Loucy (cell line): ENCODE data around the gene PIGQ.

Experiments
- H2AFZ ChIP-seq: fragments of 200-600 bp; sonication (generic); 2 replicates; pipeline ENCODE4 v1.6.0; 2016; ENCODE audit warnings: antibody characterized with exemption, mild to moderate bottlenecking, low read length, moderate library complexity
- H3F3A ChIP-seq: fragments of 200-600 bp; 2 replicates; pipeline ENCODE4 v1.6.0; 2016; ENCODE audit warnings: antibody characterized with exemption, low read depth, mild to moderate bottlenecking
- H3K27me3 ChIP-seq: fragments of 200-600 bp; sonication (generic); 2 replicates; pipeline ENCODE4 v1.6.1; 2014; ENCODE audit warnings: low read length, mild to moderate bottlenecking; ENCODE audit not compliant: insufficient read depth, poor library complexity, severe bottlenecking
- H3K36me3 ChIP-seq: fragments of 200-600 bp; sonication (generic); 2 replicates; pipeline ENCODE4 v1.6.1; 2016; ENCODE audit warnings: low read length; ENCODE audit not compliant: insufficient read depth
- H3K4me1 ChIP-seq: fragments of 200-600 bp; sonication (generic); 2 replicates; pipeline ENCODE4 v1.5.1; 2014; ENCODE audit warnings: low read length, mild to moderate bottlenecking; ENCODE audit not compliant: insufficient read depth, poor library complexity, severe bottlenecking
- H3K4me2 ChIP-seq: fragments of 200-600 bp; sonication (generic); 2 replicates; pipeline ENCODE4 v1.6.0; 2014; ENCODE audit warnings: antibody characterized with exemption, low read length, low read depth, mild to moderate bottlenecking; ENCODE audit not compliant: poor library complexity, severe bottlenecking
- H3K4me3 ChIP-seq: fragments of 200-600 bp; sonication (generic); 2 replicates; pipeline ENCODE4 v1.5.1; 2014; ENCODE audit warnings: low read length, mild to moderate bottlenecking, mixed read lengths; ENCODE audit not compliant: poor library complexity, severe bottlenecking
- H3K79me2 ChIP-seq: fragments of 200-600 bp; sonication (generic); 2 replicates; pipeline ENCODE4 v1.6.1; 2014; ENCODE audit warnings: low read length; ENCODE audit not compliant: insufficient read depth
- H3K9ac ChIP-seq: fragments of 200-600 bp; sonication (generic); 2 replicates; pipeline ENCODE4 v1.6.0; 2014; ENCODE audit warnings: mild to moderate bottlenecking, low read depth, low read length, moderate library complexity; ENCODE audit not compliant: poor library complexity, severe bottlenecking
- H3K9me2 ChIP-seq: fragments of 200-600 bp; sonication (generic); replicated peaks from 2 replicates; pipeline ENCODE4 v1.6.1; 2016; ENCODE audit warnings: low read depth, low read length, mixed read lengths
- H3K9me3 ChIP-seq: fragments of 200-600 bp; sonication (generic); 2 replicates; pipeline ENCODE4 v1.6.1; 2014; ENCODE audit warnings: mild to moderate bottlenecking, antibody characterized with exemption, low read length, low read depth; ENCODE audit not compliant: insufficient read depth
- H4K20me1 ChIP-seq: fragments of 200-600 bp; sonication (generic); 2 replicates; pipeline ENCODE4 v1.6.0; 2014; ENCODE audit warnings: antibody characterized with exemption, low read length, mild to moderate bottlenecking; ENCODE audit not compliant: insufficient read depth, poor library complexity, severe bottlenecking
- EZH2phosphoT487 ChIP-seq: fragments of 200-600 bp; IDR thresholded peaks from 2 replicates; pipeline ENCODE4 v1.6.1; 2018; ENCODE audit warnings: antibody characterized with exemption, mild to moderate bottlenecking, moderate library complexity, borderline replicate concordance
- TF ChIP-seq, protein P1 (sequence below): fragments of 200-600 bp; sonication (generic); conservative IDR thresholded peaks from 2 replicates; pipeline ENCODE4 v1.5.1; 2014; ENCODE audit warnings: mild to moderate bottlenecking, antibody characterized with exemption, low read length

Gene PIGQ

GRCh38 chr16:630249-630814 is 60.6 kb downstream of the PIGQ start:
- H3K4me1 ChIP-seq = no peaks in the 10 kb centered on the region
- no peaks in the 10 kb centered on the region for H4K20me1 ChIP-seq
- TF ChIP-seq, protein P1, sequence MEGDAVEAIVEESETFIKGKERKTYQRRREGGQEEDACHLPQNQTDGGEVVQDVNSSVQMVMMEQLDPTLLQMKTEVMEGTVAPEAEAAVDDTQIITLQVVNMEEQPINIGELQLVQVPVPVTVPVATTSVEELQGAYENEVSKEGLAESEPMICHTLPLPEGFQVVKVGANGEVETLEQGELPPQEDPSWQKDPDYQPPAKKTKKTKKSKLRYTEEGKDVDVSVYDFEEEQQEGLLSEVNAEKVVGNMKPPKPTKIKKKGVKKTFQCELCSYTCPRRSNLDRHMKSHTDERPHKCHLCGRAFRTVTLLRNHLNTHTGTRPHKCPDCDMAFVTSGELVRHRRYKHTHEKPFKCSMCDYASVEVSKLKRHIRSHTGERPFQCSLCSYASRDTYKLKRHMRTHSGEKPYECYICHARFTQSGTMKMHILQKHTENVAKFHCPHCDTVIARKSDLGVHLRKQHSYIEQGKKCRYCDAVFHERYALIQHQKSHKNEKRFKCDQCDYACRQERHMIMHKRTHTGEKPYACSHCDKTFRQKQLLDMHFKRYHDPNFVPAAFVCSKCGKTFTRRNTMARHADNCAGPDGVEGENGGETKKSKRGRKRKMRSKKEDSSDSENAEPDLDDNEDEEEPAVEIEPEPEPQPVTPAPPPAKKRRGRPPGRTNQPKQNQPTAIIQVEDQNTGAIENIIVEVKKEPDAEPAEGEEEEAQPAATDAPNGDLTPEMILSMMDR = no peak
- TF ChIP-seq EZH2phosphoT487 = no peak
- H3K9ac ChIP-seq = no peak overlapping the region
- H3K27me3 ChIP-seq = no peaks in the 10 kb centered on the region
- H3K79me2 ChIP-seq = peaks cover 8% of the 10 kb centered on the region
- H3F3A ChIP-seq = no peaks in the 10 kb centered on the region
- no peak overlapping the region for H3K4me3 ChIP-seq
- no peaks in the 10 kb centered on the region for H3K9me3 ChIP-seq
- H3K9me2 ChIP-seq = no peaks in the 10 kb centered on the region
- no peak overlapping the region for H3K4me2 ChIP-seq
- H3K36me3 ChIP-seq = no peaks in the 10 kb centered on the region
- no peak overlapping the region for H2AFZ ChIP-seq

- Histone ChIP-seq H3F3A (no peaks in the 10 kb centered on the region), H3K9ac (no peak within 1 kb of the TSS), H3K4me1 (no peaks in the 10 kb centered on the region), H4K20me1 (no peaks in the 10 kb centered on the region), H3K9me3 (no peaks in the 10 kb centered on the region), H3K4me3 (no peak within 1 kb of the TSS), H3K4me2 (no peak within 1 kb of the TSS), H2AFZ (no peak within 1 kb of the TSS), H3K9me2 (no peaks in the 10 kb centered on the region), H3K27me3 (no peaks in the 10 kb centered on the region), H3K36me3 (no peaks in the 10 kb centered on the region), H3K79me2 (peaks cover 14% of the 10 kb centered on the region)
- TF ChIP-seq, protein P1 = no peak
- no peak for TF ChIP-seq EZH2phosphoT487
Observed at GRCh38 chr16:630815-631405, 61.1 kb downstream of the PIGQ start, which contains the start of gene WFIKKN1. Gene WFIKKN1, plus strand, starts transcription at chr16:630985. Its CDS starts 269 bp downstream, at chr16:631254.

- Histone ChIP-seq H3F3A (no peaks in the 10 kb centered on the region), H3K4me3 (no peak overlapping the region), H3K9me2 (no peaks in the 10 kb centered on the region), H3K79me2 (peaks cover 14% of the 10 kb centered on the region), H3K9me3 (no peaks in the 10 kb centered on the region), H3K9ac (no peak overlapping the region), H3K4me1 (no peaks in the 10 kb centered on the region), H2AFZ (no peak overlapping the region), H3K36me3 (no peaks in the 10 kb centered on the region), H4K20me1 (no peaks in the 10 kb centered on the region), H3K27me3 (no peaks in the 10 kb centered on the region), H3K4me2 (no peak overlapping the region)
- TF ChIP-seq, protein P1 = no peak
Observed at GRCh38 chr16:631808-632358, 62.1 kb downstream of the PIGQ start.
